IPS-NIHi7 (cell line): ENCODE measurements around the gene COL23A1.

Source experiments
- DNase-seq: peaks from one replicate; pipeline ENCODE4 v3.0.0; 2012; ENCODE audit warnings: mixed read lengths; ENCODE audit errors: extremely low spot score

The COL23A1 gene

DNA sequence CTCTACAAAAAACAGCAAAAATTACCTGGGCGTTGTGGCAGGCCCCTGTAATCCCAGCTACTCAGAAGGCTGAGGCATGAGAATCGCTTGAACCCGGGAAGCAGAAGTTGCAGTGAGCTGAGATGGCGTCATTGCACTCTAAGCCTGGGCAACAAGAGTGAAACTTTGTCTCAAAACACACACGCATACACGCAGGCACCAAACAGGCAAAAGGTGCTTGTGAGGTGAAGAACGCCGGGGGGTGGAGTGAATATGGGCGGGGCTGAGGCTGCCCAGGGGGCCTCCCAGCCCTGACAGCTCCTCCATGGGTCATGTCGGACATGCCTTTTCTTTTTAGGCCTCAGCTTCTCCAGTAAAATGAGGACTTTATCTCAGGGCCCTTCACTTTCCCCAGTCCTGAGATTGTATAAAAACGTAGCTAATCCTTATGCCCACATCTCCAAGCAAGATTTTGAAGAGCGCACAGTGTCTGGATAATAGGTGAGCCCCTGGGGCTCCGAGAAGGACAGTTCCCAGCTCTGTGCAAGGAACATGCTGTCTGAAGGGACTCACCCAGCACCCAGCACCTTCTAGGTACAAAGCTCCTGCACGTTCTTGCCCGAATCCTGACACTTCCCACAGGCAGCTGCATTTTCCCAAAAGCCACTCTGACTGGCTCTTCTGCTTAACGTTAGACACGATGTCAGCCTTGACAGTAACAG lies 168.3 kb downstream of the COL23A1 start:
- peak; percentile 9 for DNase-seq

DNA sequence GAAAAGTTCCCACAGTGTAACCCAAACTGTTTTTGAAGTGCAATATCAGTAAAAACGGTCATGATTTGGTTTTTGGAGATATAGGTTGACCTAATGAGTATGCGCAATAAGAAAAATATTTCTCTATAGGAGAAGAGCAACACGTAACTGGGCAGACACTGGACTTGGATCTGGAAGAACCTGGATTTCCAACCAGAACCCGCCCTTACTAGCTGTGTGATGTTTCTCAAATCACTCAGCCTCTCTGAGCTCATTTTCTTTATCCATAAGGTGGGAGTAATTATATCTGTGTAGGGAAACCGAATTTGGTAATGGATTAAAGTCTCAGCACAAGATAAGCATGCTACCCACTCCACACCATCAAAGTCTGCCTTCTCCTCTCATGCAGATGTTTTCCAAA lies 169.1 kb downstream of the COL23A1 start:
- peak; percentile 3 for DNase-seq

GRCh38 chr5:178420354-178420781 lies 169.8 kb downstream of the COL23A1 start:
- DNase-seq: peak; percentile 62

DNA sequence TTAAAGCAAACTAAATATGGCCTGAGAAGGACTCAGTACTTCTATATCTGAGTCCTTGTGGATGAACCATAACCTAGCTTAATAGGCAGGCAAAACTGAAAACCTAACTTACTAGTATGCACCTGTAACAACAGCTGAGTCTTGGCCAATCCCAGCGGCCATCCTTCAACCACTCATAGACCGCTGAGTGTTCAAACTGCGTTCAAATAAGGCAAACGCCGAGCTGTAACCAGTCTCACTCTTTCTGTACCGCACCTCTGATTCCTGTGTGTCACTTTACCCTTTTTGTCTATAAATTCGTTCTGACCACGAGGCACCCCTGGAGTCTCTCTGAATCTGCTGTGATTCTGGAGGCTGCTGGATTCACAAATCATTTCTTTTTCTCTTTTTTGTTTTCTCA lies 170.5 kb downstream of the COL23A1 start:
- DNase-seq: no peak

DNA sequence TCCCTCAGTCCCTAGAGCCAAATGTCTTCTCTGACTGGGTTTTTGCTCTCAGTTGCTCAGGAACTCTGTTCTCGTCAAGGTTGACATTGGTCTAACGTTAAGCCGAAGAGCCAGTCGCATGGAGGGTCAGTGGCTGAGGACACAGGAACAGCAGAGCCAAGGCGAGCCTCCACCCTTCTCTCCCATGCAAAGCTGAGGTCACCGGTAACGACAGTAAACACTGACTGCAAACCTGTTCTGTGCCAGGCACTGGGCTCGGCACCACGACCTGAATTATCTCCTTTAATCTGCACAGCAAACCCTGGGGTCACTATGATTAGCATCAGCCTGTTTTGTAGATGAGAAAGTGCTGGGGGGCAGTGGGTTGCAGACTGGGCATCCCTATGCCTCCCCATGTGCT lies 171.0 kb downstream of the COL23A1 start:
- DNase-seq: peak; percentile 11

DNA sequence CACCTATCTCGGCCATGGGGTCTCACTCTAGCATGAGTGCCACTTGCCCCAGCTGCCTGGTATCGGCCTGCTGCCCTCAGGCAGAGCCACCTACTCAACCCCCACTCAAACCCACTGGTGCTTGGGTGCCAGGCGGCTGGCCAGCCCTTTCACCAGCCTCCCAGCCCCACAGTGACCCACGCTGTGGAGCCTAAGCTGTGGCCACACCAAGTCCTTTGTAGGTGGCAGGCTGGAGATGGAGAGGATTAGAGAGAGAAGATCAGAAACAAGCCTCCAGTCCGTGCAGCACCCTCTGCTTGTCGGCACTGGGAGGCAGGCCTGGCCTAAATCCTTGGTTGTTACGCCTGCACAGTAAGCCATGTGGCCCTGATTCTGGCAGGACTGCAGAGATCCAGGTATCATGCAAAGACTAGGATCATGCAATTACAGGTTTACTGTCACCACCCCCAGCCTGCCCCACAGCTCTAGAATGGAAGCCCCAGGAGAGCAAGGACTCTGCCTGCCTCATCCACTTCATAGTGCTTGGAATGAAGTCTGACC lies 171.7 kb downstream of the COL23A1 start:
- peak; percentile 5 for DNase-seq

DNA sequence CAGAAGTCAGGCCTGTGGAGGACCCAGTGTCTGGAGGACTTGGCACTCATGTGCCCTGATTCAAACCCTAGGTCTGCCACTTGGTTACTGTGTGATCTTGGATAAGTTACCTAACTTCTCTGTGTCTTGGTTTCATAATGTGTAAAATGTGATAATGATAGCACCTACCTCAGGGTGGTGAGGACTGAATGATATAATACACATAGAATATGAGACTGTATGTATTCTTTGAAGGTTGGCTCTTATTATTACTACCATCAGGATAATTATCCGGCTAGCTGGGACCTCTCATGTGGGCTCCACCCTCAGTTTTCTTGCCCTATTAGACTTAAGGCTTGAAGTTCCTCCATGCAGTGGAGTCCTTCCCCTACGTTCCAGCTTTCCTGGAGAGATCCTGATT lies 172.2 kb downstream of the COL23A1 start:
- DNase-seq: peak; percentile 2

GRCh38 chr5:178417391-178417811 lies 172.8 kb downstream of the COL23A1 start:
- peak; percentile 24 for DNase-seq

DNA sequence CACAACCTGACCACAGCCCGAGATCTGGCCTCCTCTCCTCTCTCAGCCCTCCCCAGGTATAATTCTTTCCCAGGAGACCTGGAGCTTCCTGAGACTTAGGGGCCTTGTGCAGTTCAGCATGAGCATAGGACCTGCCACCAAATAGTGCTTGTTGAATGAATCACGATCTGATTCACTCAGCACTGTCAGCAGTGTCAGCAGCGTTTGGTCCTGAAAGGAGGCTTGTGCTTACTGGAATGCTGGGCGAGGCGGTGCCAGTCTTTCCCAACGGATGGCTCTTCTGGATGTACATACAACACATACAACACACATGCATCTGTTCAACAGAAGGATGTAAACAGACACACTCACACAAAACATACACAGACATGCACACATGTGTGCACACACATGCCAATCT lies 173.3 kb downstream of the COL23A1 start:
- DNase-seq: peak; percentile 11

- DNase-seq: peak; percentile 1
These were observed 173.8 kb downstream of the COL23A1 start for GRCh38 chr5:178416206-178416882.

GRCh38 chr5:178415353-178415752 lies 174.8 kb downstream of the COL23A1 start:
- no peak for DNase-seq

GRCh38 chr5:178413988-178414387 lies 176.2 kb downstream of the COL23A1 start:
- DNase-seq: peak; percentile 49

GRCh38 chr5:178411083-178411482 lies 179.1 kb downstream of the COL23A1 start:
- no peak for DNase-seq

GRCh38 chr5:178407646-178408045 lies 182.5 kb downstream of the COL23A1 start:
- no peak for DNase-seq

- no peak for DNase-seq
These were observed 185.2 kb downstream of the COL23A1 start for GRCh38 chr5:178404987-178405386.

DNA sequence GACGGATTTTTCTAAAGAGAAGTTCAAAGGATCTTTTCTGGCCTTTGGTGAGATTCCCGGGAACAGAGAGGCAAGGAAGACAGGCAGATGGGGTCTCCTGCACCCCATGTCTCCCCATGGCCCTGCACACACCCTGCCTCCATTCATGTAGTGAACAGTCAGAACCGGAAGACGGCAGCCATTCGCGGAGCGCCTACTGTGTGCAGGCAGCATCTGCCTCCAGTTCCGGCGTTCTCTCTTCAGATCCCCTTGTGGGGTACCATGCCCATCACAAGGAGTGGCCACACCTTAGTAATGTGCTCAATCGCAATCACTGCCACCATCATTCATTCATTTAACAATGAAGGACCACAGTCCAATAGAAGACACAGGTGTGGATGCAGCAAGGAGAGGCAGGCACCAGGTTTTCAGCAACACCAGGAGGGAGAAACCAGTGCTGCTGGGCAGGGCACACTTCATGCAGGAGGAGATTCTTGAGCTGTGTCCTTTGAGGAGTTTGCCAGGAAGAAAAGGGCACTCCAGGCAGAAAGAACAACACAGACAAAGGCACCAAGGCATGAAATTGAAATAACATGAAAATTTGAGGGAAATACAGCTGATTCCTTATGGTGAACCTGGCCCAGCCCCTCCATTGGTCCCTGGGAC lies 186.1 kb downstream of the COL23A1 start:
- DNase-seq: no peak

DNA sequence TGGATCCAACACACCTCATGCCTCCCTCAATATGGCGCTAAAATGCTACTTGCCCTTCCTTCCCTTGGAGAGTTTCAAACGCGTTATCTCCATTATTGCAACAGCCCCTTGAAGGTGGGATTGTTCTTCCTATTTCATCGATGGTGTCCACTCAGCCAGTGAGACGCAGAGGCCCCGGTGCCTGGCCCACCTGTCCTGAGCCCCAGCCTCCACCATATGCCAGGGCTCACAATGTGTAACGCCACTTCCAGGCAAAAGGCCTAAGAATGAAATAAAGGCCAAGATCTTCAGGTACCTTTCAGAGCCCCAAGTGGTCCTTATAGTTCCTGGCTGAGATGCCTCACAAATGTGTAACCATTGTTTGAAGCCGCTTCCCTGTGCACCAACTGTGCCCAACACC lies 186.8 kb downstream of the COL23A1 start:
- DNase-seq: no peak

DNA sequence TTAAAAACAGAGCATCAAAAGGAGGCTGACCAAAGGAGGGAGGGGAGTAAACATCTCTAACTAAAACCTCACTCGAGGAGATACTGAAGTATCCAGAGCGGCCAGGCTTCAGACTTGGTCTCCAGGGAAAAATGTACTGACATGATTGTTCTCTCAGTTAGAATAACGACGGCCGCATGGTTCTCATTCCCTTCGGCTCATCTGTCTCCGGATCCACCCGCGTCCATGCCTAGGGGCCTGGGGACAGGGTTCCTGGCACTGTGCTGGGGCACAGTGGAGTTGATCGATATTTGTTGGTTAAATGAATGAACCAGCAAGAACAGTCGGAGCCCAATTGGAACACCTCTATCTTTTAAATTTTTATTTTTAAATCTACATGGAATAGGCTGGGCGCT lies 190.5 kb downstream of the COL23A1 start:
- DNase-seq: peak; percentile 11

DNA sequence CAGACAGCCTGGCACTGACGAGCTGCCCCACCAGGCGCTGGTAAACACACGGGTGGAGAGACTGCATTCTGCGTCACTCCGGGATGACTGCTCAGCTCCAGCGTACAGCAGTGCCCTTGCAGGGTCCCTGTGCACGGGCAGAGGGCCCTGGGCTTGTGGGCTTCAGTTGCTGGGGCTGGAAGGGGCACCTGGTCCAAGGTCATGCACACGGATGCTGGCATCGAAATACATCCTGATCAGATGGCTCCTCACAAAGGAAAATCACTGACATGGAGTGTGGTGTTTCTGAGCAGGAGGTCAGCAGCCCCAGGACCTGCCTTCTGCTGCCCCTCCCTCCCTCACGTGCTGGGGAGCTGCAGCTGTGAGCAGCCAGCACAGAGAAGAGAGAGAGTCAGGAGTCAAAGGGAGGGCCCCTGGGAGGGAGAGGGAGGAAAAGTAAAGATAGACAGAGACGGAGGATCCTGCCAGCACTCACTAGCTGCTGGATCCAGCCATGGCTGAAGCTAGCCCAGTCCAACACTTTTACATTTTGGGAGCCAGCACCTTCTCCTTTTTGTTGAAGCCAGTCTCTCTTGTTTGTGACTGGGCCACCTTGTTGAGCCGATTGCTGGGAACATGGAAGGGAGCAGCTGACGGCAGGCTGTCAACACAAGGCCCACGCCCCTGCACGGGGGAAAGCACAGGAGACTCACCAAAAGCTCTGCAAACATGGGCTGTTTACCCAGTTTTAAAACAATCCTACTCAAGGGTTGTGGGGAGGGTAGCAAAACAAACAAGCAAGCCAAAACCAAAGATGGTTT lies 191.1 kb downstream of the COL23A1 start:
- DNase-seq: no peak

DNA sequence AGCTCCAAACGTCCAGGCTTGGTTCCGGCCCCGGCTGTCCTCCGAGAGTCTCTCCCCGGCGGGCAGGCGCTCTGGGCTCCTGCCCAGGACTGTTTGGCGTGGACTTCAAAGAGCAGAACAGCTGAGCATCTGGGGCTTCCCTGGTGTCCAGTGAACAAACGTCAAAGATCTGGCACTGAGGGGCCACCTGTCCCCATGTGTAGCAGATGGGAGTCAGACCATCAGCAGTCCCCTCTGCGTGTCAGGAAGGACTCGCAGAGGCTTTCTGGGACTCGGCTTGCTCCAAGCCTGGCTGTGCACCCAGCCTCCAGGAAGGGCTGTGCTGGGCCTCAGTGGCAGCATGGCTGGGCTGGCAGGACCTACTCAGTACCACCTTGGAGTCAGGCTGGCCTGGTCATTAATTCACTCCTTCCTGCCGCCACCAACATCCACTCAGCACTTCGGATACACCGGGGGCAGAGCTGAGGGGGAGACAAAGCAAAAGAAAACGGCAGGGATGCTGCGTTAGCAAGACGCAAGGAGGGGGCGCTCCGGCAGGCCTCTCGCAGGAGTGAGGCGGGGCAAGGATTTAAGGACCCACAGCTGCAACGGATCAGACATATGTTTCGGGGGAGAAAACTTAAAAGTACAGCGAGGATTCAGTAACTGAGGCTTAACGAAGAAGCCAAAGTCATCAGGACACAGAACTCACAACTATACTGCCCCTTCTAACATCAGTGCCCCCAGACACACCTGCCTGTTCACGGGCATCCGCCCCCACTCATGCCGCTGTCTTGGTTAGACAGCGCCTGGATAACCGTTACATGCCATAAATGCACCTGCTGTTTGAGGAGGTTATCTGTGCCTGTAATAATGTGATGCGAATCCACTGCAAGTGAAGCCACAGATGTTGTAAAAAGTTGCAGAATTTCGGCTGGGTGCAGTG lies 193.1 kb downstream of the COL23A1 start:
- DNase-seq: peak; percentile 54

DNA sequence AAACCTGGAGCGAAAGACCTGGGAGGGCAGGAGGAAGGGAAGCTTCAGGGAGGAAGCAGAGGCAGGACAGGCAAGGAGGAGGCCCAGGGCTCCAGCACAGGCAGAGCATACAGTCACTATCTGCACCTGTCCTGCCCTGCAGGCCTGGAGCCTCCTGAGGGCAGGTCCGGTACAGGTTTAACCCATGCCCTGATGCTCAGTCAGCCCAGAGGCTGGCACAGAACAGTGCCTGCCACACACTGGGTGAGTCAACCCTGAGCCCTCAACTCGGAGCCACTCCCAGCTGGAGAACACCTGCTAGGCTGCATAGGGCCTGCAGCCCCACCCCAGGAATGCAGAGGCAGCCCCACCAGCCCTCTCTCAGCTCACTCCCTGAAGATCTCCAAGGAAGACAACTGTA lies 196.1 kb downstream of the COL23A1 start:
- no peak for DNase-seq
